Inflammatory macrophage treated with lipopolysaccharide for 1 hour (primary cell): ENCODE data around the gene HSD17B12.
A peak's percentile ranks its signal among the peaks of the same experiment; 100 is the strongest.

Experiments
- DNase-seq, 2 donors: peaks; one replicate each; pipeline ENCODE4 v3.0.0-alpha.2; 2020 to 2022

Gene HSD17B12

DNA sequence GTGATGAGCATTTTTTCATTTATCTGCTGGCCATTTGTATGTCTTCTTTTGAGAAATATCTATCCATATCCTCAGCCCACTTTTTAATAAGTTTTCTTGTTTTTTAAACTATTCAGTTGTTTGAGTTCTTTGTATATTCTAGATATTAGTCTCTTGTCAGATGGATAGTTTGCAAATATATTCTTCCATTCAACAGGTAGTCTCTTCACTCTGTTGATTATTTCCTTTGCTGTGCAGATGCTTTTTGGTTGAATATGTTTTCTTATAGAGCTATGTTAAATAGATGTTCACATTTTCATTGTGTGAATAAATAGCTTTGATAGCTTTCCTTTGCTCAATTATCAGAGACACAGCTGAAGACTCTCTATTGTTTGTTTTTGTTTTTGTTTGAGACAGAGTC is 131.9 kb downstream of the HSD17B12 start:
- no peak for DNase-seq

DNA sequence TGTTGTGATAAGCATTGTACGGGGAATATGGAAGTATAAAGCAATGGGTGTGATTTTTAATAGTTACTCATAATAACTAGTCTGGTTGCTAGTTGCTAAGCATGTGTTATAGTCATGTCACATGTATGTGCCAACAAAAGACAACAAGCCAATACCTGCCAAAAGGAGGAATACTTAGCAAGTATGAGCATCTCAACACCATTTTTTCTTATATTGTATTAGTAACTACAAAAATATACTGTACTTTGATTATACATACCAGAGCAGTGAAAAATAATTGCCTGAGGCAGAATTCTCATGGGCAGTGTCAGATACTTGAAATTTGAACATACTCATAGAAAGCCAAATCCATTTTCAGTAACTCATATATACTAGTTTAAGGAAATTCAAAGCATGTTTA is 137.7 kb downstream of the HSD17B12 start:
- no peak for DNase-seq

DNA sequence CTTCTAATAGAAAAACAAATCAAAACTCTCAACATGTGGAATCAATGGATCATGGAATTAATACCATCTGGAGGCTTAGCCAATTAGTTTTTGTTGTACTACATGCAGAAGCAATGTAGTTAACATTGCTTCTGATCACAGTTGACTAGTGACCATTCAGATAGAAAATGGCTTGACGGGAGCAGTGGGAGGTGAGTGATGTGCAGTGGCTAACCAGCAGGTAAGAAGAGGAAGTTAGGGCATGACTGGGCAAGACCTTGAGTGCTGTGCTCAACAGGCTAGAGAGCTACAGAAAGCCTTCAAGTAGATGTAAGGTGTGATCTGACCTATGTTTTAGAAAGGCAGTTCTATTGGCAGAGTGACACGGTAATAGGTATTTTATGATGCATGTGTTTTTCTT is 139.4 kb downstream of the HSD17B12 start:
- DNase-seq, result no peak

DNA sequence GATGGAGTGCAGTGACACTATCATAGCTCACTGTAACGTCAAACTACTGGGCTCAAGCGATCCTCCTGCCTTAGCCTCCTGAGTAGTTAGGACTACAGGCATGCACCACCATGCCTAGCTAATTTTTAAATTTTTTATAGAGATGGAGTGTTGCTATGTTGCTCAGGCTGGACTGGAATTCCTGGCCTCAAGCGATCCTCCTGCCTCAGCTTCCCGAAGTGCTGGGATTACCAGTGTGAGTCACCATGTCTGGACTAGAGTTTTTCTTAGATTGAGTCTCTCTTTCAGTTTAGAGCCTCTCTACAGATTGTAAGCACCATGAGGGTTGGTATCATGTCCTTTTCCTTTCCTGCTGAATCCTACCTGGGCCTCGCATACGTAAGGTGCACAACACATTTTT is 142.8 kb downstream of the HSD17B12 start:
- no peak for DNase-seq

DNA sequence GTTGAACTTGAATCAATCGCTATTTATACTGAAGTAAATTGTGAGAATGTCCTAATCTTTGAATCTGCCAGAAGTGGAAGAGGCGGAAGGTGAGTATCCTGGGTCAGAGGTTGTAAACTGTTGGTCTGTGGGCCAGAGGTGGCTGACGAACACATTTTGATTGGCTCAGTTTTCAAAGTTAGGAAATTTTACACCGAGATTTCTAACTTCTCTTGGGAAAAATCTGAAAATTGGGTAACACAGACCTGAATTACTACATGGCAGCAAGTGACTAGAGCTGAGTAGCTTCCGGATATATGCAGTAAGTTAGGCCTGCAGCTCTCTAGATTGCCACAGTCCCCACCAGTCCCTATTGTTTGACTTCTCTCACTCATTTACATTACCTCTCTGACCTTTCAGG is 143.3 kb downstream of the HSD17B12 start:
- DNase-seq, result no peak

DNA sequence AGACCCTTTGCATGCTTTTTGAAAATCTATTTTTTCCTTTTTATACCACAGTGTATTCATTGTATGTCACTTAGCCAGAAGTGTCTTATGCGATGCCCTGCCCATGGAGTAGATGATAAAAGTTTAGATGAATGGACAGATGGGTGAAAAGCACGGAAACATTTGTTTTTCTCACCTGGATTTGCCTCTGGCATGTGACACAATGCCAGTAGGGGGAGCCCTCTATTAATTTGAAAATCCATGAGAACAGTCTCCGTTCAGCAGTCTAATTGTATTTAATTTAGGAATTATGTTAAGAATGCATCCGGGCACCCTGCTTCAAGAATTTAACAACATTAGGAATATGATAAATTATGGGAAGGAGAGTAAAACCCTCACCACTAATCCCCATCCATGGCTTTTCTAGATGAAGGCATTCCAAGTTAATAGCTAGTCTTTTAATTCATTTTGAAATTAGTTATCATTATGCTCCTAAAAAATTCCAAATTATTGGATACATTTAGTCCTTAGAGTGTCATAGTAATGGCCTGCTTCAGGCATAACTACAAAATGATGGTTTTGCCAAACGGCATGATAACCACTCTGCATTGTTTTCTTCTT is 144.8 kb downstream of the HSD17B12 start:
- DNase-seq, result peak in 1 of 2 donors; percentile 30

DNA sequence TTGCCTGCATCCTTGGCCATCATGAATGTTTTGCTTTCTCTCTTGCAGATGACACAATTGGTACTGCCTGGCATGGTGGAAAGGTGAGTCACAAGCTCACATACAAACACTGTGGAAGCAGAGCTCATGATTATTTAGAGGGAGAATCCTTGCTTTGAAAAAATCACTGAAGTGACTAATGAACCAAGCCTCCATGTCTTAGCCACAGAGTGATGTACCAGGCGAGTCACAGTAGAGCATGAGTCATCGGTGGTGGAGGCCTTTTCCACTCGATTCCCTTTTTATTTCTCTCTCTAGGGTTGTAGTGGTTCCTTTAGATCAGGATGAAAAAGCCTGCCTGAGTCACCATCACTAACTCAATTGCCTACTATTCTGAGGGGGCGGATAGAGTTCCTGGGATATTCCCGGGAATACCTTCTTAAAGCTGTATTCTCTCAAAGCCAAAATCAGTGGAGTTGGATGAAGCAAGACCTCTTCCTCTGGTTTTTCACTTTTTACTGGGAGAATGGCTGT is 150.4 kb downstream of the HSD17B12 start:
- peak; percentile 75 to 92 for DNase-seq

DNA sequence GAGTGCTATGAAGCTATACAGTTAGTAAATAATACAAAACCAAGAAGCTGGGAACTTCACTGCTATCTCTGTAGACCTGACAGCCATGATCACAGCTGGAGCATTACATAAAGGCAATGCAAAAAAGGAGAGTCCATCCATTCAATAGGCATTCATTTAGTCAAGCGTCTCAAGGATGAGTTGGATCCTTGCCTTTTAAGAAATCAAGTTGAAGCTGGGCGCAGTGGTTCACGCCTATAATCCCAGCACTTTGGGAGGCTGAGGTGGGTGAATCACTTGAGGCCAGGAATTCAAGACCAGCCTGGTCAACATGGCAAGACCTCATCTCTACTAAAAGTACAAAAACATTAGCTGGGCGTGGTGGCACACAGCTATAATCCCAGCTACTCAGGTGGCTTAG is 152.0 kb downstream of the HSD17B12 start:
- no peak for DNase-seq

DNA sequence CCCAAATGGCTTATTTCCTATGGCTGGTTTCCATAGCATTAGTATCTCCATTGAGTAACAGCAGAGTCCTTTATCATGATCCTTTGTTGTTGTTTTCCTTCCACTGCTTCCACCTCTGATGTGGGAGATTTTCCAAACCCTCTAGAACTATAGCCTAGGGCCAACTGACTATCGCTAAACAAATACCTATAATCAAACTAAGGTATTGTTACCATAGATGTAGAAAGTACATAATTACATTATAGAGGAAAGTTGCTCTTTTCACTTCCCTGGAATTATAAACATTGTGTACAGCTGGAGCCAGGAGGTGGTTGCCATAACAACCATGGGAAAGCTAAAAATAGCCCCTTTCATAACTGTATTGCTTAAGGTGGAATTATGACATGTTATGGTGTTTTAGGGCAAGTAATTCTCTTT is 153.1 kb downstream of the HSD17B12 start:
- peak; percentile 71 to 77 for DNase-seq

DNA sequence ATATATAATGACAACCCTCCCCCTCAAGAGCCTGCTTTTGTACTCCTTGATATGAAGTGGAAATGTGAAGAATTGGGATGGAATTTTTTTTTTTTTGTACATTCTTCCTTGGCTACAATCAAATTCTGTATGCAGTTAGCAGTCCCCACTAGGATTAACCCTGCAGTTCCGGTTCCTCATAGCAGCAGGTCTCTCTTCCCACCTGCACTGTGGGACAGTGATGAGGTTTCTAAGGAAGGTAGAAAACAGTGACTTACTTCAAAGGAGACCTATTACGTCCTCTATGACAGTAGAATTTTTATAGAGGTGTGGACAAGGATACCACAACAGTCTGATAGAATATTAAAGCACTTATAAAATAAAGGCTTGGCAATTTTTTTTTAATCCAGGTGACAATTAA is 153.7 kb downstream of the HSD17B12 start:
- no peak for DNase-seq

DNA sequence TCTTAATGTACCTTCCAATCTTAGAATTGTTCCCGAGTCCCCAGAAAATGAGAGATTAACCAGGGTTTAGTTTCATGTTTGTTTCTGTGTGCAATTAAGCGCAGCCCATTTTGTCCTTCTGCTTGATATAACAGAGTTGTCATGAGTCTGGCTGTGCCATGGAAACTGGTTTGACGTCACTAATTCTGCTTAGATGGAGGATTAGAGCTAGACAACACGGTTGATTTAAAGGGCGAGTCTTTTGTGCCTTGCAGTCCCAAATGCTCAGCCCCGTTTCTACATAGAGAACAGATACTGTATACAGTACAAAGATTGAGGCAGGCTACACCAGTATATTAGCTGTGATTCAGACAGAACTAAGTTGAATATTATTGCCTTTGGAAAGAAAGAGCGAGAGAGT is 154.6 kb downstream of the HSD17B12 start:
- no peak for DNase-seq

DNA sequence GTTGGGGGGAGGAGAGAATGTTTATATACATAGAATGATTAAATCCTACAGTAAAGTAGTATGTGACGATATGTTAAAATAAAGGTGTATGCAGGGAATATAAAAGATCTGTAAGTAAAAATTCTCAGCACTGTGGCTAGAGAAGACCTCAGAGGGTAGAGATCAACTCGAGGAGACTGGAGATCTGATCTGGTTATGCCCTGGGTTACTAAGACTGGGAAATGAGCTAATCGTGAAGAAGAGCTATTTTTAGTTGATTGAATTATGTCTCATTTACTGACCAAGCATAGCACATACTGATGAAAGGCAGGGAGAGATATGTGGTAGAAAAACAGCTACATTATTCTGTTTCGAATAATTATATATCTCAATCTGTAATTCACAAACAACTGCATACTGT is 157.3 kb downstream of the HSD17B12 start:
- DNase-seq, result no peak

DNA sequence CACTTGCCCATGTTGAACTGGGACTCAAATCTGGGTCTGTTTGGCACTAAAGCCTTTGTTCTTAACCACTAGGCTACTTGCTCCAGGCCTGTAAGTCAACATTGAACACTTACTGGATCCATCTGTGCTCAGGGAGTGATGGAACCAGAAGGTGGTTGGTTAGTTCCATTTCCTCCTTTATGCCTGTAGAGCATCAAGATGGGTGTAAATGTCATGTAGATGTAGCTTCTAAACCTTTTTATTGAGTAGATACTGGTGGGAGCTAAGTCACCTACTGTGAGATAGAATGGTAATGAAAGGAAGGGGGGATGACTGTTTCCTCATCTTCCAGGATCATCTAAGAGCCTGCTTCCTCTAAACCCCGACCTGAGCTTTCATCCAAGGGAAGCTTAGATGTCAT is 161.5 kb downstream of the HSD17B12 start:
- DNase-seq, result no peak

DNA sequence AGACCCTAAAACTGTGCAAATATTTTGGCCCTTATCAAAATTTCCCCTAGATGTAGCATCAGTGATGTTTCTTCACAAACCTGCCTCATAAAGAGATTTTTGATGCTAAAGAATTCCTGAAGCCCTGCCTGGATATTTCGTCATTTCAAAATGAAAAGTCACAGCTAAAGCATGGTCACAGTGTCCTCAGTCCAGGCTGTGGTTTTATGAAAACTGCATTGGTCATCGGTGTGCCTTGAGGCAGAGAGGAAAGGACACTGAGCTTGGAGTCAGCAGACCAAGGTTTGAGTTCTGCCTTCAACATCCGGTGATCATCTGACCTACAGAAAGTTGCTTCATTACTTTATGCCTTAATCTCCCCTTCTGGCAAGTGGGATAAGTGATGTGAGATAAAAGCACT is 165.3 kb downstream of the HSD17B12 start:
- no peak for DNase-seq

DNA sequence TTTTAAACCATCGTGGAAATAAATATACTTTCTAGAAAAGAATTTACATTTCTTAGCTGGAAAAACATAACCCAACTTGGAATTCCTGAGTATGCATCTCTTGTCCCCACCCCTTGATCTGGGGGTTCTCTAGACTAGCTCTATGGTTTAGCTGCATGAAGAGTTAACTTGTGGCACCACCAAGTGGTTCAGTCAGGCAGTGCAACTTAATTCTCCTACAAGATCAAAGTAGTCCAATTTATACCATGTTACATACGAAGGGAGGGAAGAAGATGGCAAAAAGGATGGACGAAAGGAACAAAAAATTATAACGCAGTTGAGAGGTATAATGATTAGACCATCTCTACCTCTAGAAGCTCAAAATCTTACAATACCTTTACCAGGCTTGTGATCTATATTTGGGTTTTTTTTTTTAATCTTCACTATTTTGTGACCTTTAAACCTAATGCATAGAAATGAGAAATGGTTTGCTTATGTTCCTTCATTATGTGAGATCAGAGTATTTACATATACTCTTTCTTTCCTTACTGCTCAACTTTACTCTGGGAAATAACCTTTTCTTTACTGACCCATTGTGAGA is 171.6 kb downstream of the HSD17B12 start:
- peak; percentile 30 to 81 for DNase-seq

DNA sequence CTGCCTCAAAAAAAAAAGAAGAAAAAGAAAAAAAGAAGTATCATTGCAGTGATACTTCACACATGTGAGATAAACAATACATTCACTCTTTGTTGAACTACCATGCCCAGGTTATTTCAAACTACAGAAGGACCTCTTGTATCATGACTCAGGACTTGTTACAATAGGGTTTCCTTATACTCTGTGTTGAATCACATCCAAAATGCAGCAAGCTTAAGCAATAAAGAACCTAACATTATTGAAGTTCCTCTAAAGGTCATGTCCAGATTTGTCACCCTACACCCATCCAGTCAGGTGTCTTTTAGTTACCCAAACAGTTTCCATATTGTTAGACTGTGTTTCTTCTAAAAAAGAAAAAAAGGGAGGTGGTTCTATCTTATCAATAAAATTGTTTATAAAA is 173.2 kb downstream of the HSD17B12 start:
- DNase-seq, result peak; percentile 30 to 77

DNA sequence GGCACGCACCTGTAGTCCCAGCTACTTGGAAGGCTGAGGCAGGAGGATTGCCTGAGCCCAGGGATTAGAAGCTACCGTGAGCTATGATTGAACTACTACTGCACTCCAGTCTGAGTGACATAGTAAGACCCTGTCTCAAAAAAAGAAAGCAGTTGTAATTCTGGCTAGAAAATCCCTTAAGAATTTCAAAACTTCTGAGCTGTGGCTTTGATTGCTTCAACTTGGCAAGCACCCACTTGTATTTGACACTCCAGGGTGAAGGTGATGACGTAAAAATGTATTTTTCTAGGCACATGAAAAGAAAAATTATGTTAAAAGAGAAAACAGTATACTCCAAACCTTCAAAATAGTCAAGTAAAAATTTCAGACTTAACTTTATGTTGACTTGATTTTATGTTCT is 176.5 kb downstream of the HSD17B12 start:
- DNase-seq, result peak; percentile 45 to 78

DNA sequence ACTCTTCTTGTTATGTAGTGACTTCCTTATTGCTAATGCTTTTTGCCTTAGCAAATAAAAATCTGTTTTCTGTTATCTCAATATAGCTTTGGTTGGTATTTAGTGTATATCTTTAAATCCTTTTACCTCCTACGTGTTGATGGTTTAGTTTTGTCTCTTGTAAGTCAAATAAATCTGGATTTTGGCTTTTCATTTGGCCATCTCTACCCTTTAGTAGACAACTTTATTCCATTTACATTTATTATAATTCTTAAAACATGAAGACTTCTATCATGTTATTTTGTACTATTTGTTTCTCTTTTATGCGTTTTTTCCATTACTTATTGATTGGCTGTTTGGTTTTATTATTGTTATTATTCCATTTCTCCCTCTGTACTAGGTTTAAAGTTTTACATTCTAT is 180.6 kb downstream of the HSD17B12 start:
- DNase-seq, result no peak

DNA sequence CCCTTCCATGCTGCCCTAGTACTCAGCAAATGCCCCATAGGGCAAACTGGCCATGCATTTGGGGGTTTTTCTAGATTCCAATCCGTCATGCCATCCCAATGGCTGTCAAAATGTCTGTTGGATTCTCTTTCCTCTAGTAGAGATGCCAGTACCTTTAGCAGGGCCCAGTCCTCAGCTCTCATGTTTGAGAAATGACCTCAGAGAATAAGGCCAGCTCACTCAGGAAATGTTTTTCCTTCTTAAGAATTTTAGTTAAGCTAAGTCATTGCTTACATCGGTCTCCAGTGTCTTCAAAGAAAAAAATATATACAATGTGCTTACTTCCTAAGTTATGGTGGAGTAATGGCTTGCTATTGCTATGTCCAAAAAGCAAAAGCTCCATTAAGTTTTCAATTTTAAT is 186.0 kb downstream of the HSD17B12 start:
- DNase-seq, result no peak

DNA sequence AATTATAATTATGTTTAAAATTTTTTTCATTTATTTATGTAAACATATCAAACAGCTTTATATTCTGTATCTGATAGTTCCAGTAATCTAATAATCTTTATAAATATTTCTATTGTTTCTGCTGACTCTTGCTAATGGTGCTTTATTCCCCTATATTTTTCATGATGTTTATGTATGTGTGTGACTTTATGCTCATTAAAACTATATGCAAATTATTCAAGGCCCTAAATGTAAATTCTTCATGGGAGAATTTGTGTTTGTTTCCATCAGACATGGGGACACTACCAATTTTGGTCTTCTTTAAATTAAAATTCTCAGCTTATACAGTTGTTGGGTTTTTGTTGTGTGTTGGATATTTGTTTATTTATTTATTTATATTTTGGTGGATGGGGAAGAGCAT is 186.4 kb downstream of the HSD17B12 start:
- DNase-seq, result no peak

DNA sequence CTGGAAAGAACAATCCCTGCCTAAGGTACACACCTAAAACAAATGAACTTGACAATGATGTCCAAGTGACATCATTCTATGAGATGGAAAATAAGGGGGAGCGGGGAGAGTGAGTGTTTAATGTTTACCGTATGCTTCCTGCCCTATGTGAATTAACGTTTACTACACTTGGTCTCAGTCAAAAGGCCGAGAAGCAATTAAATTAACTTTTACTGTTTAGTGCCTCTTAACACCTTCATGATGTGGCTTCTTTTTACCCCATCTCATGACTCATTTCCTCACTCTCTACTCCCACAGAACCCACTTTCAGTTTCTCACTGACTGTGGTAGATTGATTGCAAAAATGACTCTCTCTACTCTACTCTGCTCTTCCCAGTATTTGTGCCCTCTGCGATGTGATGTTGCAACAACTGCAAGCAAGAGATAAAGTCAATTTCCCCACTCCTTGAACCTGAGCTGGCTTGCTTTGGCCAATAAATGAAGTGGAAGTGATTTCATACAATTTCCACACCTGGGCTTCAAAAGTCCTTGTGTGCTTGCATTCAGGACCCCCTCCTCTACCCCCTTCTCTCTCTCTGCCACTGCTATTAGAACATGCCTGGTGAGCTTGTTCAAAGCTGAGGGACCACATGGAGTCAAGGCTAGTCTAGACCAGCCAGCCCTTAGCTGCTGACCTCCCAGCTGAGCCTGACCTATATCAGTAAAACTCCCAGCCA is 188.5 kb downstream of the HSD17B12 start:
- DNase-seq, result peak; percentile 92 to 93

DNA sequence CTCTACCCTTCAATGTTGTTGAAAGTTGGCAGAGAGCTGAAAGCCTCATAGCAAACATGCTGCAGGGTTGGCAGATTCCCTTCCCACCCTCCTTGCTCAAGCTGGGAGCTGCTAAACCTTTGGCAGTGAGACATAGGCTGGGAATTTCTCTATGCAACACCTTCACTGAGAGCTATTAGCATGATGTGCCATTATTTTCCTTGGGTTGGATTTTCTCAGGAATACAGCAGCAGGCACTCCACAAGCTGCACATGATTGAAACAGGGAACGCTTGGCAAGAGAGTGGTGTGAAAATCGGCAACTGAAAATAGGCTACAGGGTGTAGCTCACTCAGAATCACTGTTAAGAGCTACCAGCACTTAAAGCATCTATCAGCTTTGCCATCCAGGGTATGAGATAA is 190.5 kb downstream of the HSD17B12 start:
- DNase-seq, result no peak

DNA sequence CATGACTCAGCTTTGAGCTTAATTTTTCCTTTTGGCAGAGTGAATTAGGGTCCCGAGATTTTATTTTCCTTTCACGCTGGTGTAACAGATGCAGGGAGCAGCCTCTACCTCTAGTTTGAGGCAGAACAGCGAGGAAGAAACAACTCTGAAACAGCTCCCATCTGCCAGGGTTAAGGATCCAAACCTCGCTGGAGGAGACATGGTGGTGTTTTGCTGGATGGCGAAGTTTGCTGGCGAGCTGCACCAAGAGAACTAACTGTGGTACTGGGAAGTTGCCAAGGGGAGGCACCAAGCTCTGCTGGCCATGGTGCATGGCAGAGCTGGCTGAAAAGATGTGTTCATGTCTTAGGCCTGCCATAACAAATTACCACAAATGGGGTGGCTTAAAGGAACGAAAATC is 192.5 kb downstream of the HSD17B12 start:
- no peak for DNase-seq

DNA sequence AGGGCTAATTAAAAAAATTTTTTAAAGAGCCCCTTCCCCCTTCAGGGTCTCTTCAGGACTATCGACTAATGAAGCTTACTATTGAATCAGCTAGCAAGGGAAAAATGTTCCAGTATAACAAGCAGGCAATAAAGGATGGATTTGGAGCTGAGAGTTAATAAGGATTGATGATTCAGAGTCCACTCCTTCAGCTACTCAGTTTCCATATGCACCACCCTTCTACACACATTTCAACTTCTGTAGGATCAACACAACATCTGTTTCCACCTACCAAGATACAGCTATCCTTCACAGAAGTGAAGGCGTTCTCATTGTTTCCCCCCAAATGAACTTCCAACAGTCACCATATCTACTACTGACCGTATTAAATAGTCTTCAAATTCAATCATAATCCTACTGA is 193.5 kb downstream of the HSD17B12 start:
- DNase-seq, result no peak
